ENCODE data around the gene OR51E1.

OR51E1 gene

GRCh38 chr11:4643682-4644081 is at the start of gene OR51E1:
Gene OR51E1, plus strand, starts transcription at chr11:4643982. Its CDS starts 8,545 bp downstream, at chr11:4652527.
- DNase-seq (ENCODE audit: low read depth in 3 of 3, low spot score in 1 of 3): no peak

GRCh38 chr11:4605057-4605456 is 38.7 kb upstream of the OR51E1 start:
- no peak for DNase-seq (ENCODE audit: low read depth in 3 of 3, low spot score in 1 of 3)

- DNase-seq (ENCODE audit: low read depth in 3 of 3, low spot score in 1 of 3): no peak
Observed at GRCh38 chr11:4606231-4607015, 37.4 kb upstream of the OR51E1 start.

GRCh38 chr11:4607096-4607495 is 36.7 kb upstream of the OR51E1 start:
- no peak for DNase-seq (ENCODE audit: low read depth in 3 of 3, low spot score in 1 of 3)

- peak; percentile 83 to 88 (median 86) for DNase-seq (ENCODE audit: low read depth in 3 of 3, low spot score in 1 of 3)
Observed at GRCh38 chr11:4607781-4608666, 35.8 kb upstream of the OR51E1 start, which contains the start of gene TRIM68. Gene TRIM68, minus strand, starts transcription at chr11:4608231. Its CDS starts 2,727 bp downstream, at chr11:4605504.

- no peak for DNase-seq (ENCODE audit: low read depth in 3 of 3, low spot score in 1 of 3)
Observed at GRCh38 chr11:4610258-4610935, 33.4 kb upstream of the OR51E1 start.

- no peak for DNase-seq (ENCODE audit: low read depth in 3 of 3, low spot score in 1 of 3)
Observed at GRCh38 chr11:4611986-4612385, 31.8 kb upstream of the OR51E1 start.

- DNase-seq (ENCODE audit: low read depth in 3 of 3, low spot score in 1 of 3): no peak
Observed at GRCh38 chr11:4615856-4616444, 27.8 kb upstream of the OR51E1 start.

GRCh38 chr11:4619514-4619913 is 24.3 kb upstream of the OR51E1 start:
- no peak for DNase-seq (ENCODE audit: low read depth in 3 of 3, low spot score in 1 of 3)

- DNase-seq (ENCODE audit: low read depth in 3 of 3, low spot score in 1 of 3): no peak
Observed at GRCh38 chr11:4626207-4627099, 17.3 kb upstream of the OR51E1 start.

GRCh38 chr11:4636136-4636535 is 7.6 kb upstream of the OR51E1 start:
- no peak for DNase-seq (ENCODE audit: low read depth in 3 of 3, low spot score in 1 of 3)

- DNase-seq (ENCODE audit: low read depth in 3 of 3, low spot score in 1 of 3): peak; percentile 21 to 54 (median 30)
Observed at GRCh38 chr11:4636962-4637661, 6.7 kb upstream of the OR51E1 start, which contains the start of gene OR51D1. Gene OR51D1, plus strand, starts transcription at chr11:4637477. Its CDS starts 2,314 bp downstream, at chr11:4639791.

- no peak for DNase-seq (ENCODE audit: low read depth in 3 of 3, low spot score in 1 of 3)
Observed at GRCh38 chr11:4637662-4638047, 6.1 kb upstream of the OR51E1 start.

GRCh38 chr11:4639931-4640330 is 3.9 kb upstream of the OR51E1 start:
- DNase-seq (ENCODE audit: low read depth in 3 of 3, low spot score in 1 of 3): no peak

GRCh38 chr11:4641501-4641900 is 2.3 kb upstream of the OR51E1 start:
- no peak for DNase-seq (ENCODE audit: low read depth in 3 of 3, low spot score in 1 of 3)

GRCh38 chr11:4642043-4642442 is 1.7 kb upstream of the OR51E1 start:
- no peak for DNase-seq (ENCODE audit: low read depth in 3 of 3, low spot score in 1 of 3)

- DNase-seq (ENCODE audit: low read depth in 3 of 3, low spot score in 1 of 3): no peak
Observed at GRCh38 chr11:4643076-4643475, 706 bp upstream of the OR51E1 start.

GRCh38 chr11:4644233-4644632 is 451 bp downstream of the OR51E1 start:
- no peak for DNase-seq (ENCODE audit: low read depth in 3 of 3, low spot score in 1 of 3)

GRCh38 chr11:4645974-4646373 is 2.2 kb downstream of the OR51E1 start:
- DNase-seq (ENCODE audit: low read depth in 3 of 3, low spot score in 1 of 3): no peak

Measured in stimulated activated CD4-positive, alpha-beta T cell treated with anti-CD3 and anti-CD28 coated beads, TNF-alpha, amount 100 ng/mL, for 1 hour (primary cell).